ENCODE measurements around the gene LAMTOR3. TPM values are rescaled to one million over a fixed set of nuclear protein-coding genes. Genes with fewer than 3 reads are reported as not detected.
"Not testable (repeated sequence)": the region's sequence is repeated elsewhere in the genome, so short reads cannot be mapped to it uniquely, and the experiment has no call there.

The LAMTOR3 gene
- total RNA-seq, 2 donors from 2014 or later: 31.6 to 33.0 TPM

DNA sequence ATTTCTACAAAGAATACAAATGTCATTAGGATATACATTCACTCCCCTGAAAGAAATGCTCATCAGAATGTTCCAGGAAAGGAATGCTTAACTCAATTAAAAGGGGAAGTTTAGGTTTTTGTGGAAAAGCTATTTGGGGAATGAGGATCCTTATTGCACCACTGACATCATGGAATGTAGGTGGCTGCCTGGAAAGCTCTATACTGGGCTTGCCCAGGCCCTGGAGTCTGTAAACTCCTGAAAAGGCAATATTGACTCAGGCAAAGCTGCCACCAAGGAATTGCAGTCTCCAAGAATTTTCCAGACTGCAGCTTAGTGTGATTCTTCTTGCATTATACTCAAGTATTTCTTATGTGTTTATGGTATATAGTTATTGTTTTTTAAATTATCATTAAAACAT lies 61.9 kb downstream of the LAMTOR3 start:
- Mint-ChIP-seq H3K4me1 (no peaks in the 10 kb centered on the region), H3K27me3 (ENCODE audit: insufficient read depth) (no peaks in the 10 kb centered on the region), H3K27ac (no peak overlapping the region), H3K4me3 (no peak overlapping the region), H3K9me3 (no peaks in the 10 kb centered on the region), H3K36me3 (ENCODE audit: low read depth) (no peaks in the 10 kb centered on the region)
- no peak for TF ChIP-seq CTCF (conservative IDR thresholded peaks at IDR 0.05)
- Histone ChIP-seq H3K4me1 (ENCODE audit: control insufficient read depth, insufficient read depth, low read length) (no peaks in the 10 kb centered on the region), H3K4me3 (ENCODE audit: low read length) (no peak overlapping the region), H3K36me3 (ENCODE audit: control insufficient read depth, insufficient read depth, low read length) (no peaks in the 10 kb centered on the region), H3K27me3 (ENCODE audit: control insufficient read depth, insufficient read depth, low read length, poor library complexity, severe bottlenecking) (no peaks in the 10 kb centered on the region), H3K9ac (ENCODE audit: extremely low read depth, low read length, poor library complexity, severe bottlenecking) (no peak overlapping the region), H3K27ac (ENCODE audit: low read depth, low read length) (no peak overlapping the region), H3K9me3 (ENCODE audit: control insufficient read depth, low read length) (no peaks in the 10 kb centered on the region)
- no peak for DNase-seq

DNA sequence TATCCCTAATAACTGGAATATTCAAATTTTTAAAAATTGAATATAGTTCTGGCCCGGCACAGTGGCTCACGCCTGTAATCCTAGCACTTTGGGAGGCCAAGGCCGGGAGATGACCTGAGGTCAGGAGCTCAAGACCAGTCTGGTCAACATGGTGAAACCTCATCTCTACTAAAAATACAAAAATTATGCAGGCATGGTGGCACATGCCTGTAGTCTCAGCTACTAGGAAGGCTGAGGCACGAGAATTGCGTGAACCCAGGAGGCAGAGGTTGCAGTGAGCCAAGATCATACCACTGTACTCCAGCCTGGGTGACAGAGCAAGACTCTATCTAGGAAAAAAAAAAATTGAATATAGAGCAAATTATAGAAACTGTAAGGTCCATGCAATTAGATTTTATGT lies 64.2 kb downstream of the LAMTOR3 start:
- not testable (repeated sequence) for H3K36me3 Mint-ChIP-seq (ENCODE audit: low read depth); H3K9ac ChIP-seq (ENCODE audit: extremely low read depth, low read length, poor library complexity, severe bottlenecking); H3K27ac ChIP-seq (ENCODE audit: low read depth, low read length); DNase-seq; H3K4me3 Mint-ChIP-seq; H3K27me3 ChIP-seq (ENCODE audit: control insufficient read depth, insufficient read depth, low read length, poor library complexity, severe bottlenecking); H3K4me3 ChIP-seq (ENCODE audit: low read length); H3K9me3 Mint-ChIP-seq; H3K27me3 Mint-ChIP-seq (ENCODE audit: insufficient read depth); H3K9me3 ChIP-seq (ENCODE audit: control insufficient read depth, low read length); H3K4me1 Mint-ChIP-seq; H3K27ac Mint-ChIP-seq; H3K4me1 ChIP-seq (ENCODE audit: control insufficient read depth, insufficient read depth, low read length); H3K36me3 ChIP-seq (ENCODE audit: control insufficient read depth, insufficient read depth, low read length)
- 92 to 95% methylated on average over 5 of the region's 5 CpGs for WGBS, 2 experiments (ENCODE audit: insufficient coverage in 1 of 2, insufficient read length in 1 of 2)

DNA sequence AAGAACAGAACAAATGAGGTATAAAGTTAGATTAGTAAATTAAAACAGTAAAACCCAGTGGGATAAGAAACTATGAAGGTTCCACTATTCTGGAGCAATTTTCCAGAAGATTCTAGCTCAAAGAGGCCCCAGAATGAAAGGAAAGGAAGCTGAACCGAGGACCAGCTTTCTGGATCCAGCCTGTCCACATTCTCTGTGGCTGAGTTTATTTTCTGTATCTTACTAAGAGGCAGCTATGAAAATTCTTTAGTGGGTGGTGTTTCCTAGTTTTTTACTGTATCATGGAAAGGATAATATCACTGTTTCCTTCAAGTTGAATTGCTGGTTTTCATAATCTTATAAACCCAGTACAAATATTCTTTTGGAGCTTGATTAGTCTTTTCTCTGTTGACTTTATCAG lies 65.8 kb downstream of the LAMTOR3 start:
- no peaks in the 10 kb centered on the region for H3K4me1 Mint-ChIP-seq
- H3K36me3 Mint-ChIP-seq (ENCODE audit: low read depth): no peaks in the 10 kb centered on the region
- no peaks in the 10 kb centered on the region for H3K9me3 Mint-ChIP-seq
- Histone ChIP-seq H3K36me3 (ENCODE audit: control insufficient read depth, insufficient read depth, low read length) (no peaks in the 10 kb centered on the region), H3K27me3 (ENCODE audit: control insufficient read depth, insufficient read depth, low read length, poor library complexity, severe bottlenecking) (no peaks in the 10 kb centered on the region), H3K9ac (ENCODE audit: extremely low read depth, low read length, poor library complexity, severe bottlenecking) (no peak overlapping the region), H3K4me1 (ENCODE audit: control insufficient read depth, insufficient read depth, low read length) (no peaks in the 10 kb centered on the region), H3K4me3 (ENCODE audit: low read length) (no peak overlapping the region), H3K9me3 (ENCODE audit: control insufficient read depth, low read length) (no peaks in the 10 kb centered on the region), H3K27ac (ENCODE audit: low read depth, low read length) (no peak overlapping the region)
- no peaks in the 10 kb centered on the region for H3K27me3 Mint-ChIP-seq (ENCODE audit: insufficient read depth)
- H3K4me3 Mint-ChIP-seq: no peak overlapping the region
- WGBS, 2 experiments (ENCODE audit: insufficient coverage in 1 of 2, insufficient read length in 1 of 2): 82% methylated on average over 1 of the region's 1 CpG; no CpG with 5 or more reads in 1 of the 2 experiments
- no peak for DNase-seq
- no peak overlapping the region for H3K27ac Mint-ChIP-seq
- TF ChIP-seq CTCF (conservative IDR thresholded peaks at IDR 0.05): no peak

Other genes with a start within 250 kb of the LAMTOR3 start
- not detected for gene C4orf54, start 236.6 kb downstream of the LAMTOR3 start, total RNA-seq
- gene DAPP1, start 77.6 kb downstream of the LAMTOR3 start, total RNA-seq: not detected
- 10 to 100 TPM; 50.3 to 62.5 TPM for gene DNAJB14, start 52.2 kb upstream of the LAMTOR3 start, total RNA-seq
- gene H2AZ1, start 55.8 kb upstream of the LAMTOR3 start, total RNA-seq: 100 to 1,000 TPM; 580 to 651 TPM

All from endodermal cell (in vitro differentiated cells).